HG02970 (cell line): ENCODE measurements around the gene HENMT1.
"Not testable (repeated sequence)": the region's sequence is repeated elsewhere in the genome, so short reads cannot be mapped to it uniquely, and the experiment has no call there.

ENCODE experiments used
- ATAC-seq: cut with Tn5 transposase; IDR thresholded peaks from one replicate; pipeline ENCODE4 v1.9.1; 2021; ENCODE audit warnings: mild to moderate bottlenecking, moderate library complexity, moderate number of reproducible peaks; ENCODE audit not compliant: unreplicated experiment, low FRiP score

Gene HENMT1

GRCh38 chr1:108661030-108661609 is at the start of gene HENMT1:
Gene HENMT1, minus strand, starts transcription at chr1:108661093. Its CDS starts 1,209 bp downstream, at chr1:108659884.
- peak; percentile 78 for ATAC-seq

GRCh38 chr1:108708691-108709660 is 48.1 kb upstream of the HENMT1 start:
- no peak for ATAC-seq

- no peak for ATAC-seq
These were observed 45.8 kb upstream of the HENMT1 start for GRCh38 chr1:108706643-108707042.

- no peak for ATAC-seq
These were observed 43.6 kb upstream of the HENMT1 start for GRCh38 chr1:108704496-108704895.

- no peak for ATAC-seq
These were observed 43.0 kb upstream of the HENMT1 start for GRCh38 chr1:108703939-108704338.

- ATAC-seq = not testable (repeated sequence)
These were observed 41.2 kb upstream of the HENMT1 start for GRCh38 chr1:108702109-108702508.

GRCh38 chr1:108701176-108701849 is 40.4 kb upstream of the HENMT1 start:
- no peak for ATAC-seq

GRCh38 chr1:108699375-108700332 is 38.8 kb upstream of the HENMT1 start:
- ATAC-seq = no peak

GRCh38 chr1:108695535-108695934 is 34.6 kb upstream of the HENMT1 start:
- no peak for ATAC-seq

- ATAC-seq = peak; percentile 31
These were observed 32.1 kb upstream of the HENMT1 start for GRCh38 chr1:108692724-108693655.

GRCh38 chr1:108691942-108692723 is 31.2 kb upstream of the HENMT1 start, which contains the start of gene PRPF38B:
Gene PRPF38B, plus strand, starts transcription at chr1:108692310. Its CDS starts 282 bp downstream, at chr1:108692592.
- ATAC-seq = peak; percentile 93

- no peak for ATAC-seq
These were observed 30.4 kb upstream of the HENMT1 start for GRCh38 chr1:108691128-108691941.

- no peak for ATAC-seq
These were observed 25.9 kb upstream of the HENMT1 start for GRCh38 chr1:108686614-108687313.

GRCh38 chr1:108685529-108685928 is 24.6 kb upstream of the HENMT1 start:
- ATAC-seq = no peak

- not testable (repeated sequence) for ATAC-seq
These were observed 20.8 kb upstream of the HENMT1 start for GRCh38 chr1:108681701-108682100.

GRCh38 chr1:108679586-108680213 is 18.8 kb upstream of the HENMT1 start:
- ATAC-seq = no peak
